Loucy (cell line): ENCODE data around the gene ZFTA.

Experiments
- H2AFZ ChIP-seq: fragments of 200-600 bp; sonication (generic); 2 replicates; pipeline ENCODE4 v1.6.0; 2016; ENCODE audit warnings: antibody characterized with exemption, mild to moderate bottlenecking, low read length, moderate library complexity
- H3F3A ChIP-seq: fragments of 200-600 bp; 2 replicates; pipeline ENCODE4 v1.6.0; 2016; ENCODE audit warnings: antibody characterized with exemption, low read depth, mild to moderate bottlenecking
- H3K27me3 ChIP-seq: fragments of 200-600 bp; sonication (generic); 2 replicates; pipeline ENCODE4 v1.6.1; 2014; ENCODE audit warnings: low read length, mild to moderate bottlenecking; ENCODE audit not compliant: insufficient read depth, poor library complexity, severe bottlenecking
- H3K36me3 ChIP-seq: fragments of 200-600 bp; sonication (generic); 2 replicates; pipeline ENCODE4 v1.6.1; 2016; ENCODE audit warnings: low read length; ENCODE audit not compliant: insufficient read depth
- H3K4me1 ChIP-seq: fragments of 200-600 bp; sonication (generic); 2 replicates; pipeline ENCODE4 v1.5.1; 2014; ENCODE audit warnings: low read length, mild to moderate bottlenecking; ENCODE audit not compliant: insufficient read depth, poor library complexity, severe bottlenecking
- H3K4me2 ChIP-seq: fragments of 200-600 bp; sonication (generic); 2 replicates; pipeline ENCODE4 v1.6.0; 2014; ENCODE audit warnings: antibody characterized with exemption, low read length, low read depth, mild to moderate bottlenecking; ENCODE audit not compliant: poor library complexity, severe bottlenecking
- H3K4me3 ChIP-seq: fragments of 200-600 bp; sonication (generic); 2 replicates; pipeline ENCODE4 v1.5.1; 2014; ENCODE audit warnings: low read length, mild to moderate bottlenecking, mixed read lengths; ENCODE audit not compliant: poor library complexity, severe bottlenecking
- H3K79me2 ChIP-seq: fragments of 200-600 bp; sonication (generic); 2 replicates; pipeline ENCODE4 v1.6.1; 2014; ENCODE audit warnings: low read length; ENCODE audit not compliant: insufficient read depth
- H3K9ac ChIP-seq: fragments of 200-600 bp; sonication (generic); 2 replicates; pipeline ENCODE4 v1.6.0; 2014; ENCODE audit warnings: mild to moderate bottlenecking, low read depth, low read length, moderate library complexity; ENCODE audit not compliant: poor library complexity, severe bottlenecking
- H3K9me2 ChIP-seq: fragments of 200-600 bp; sonication (generic); replicated peaks from 2 replicates; pipeline ENCODE4 v1.6.1; 2016; ENCODE audit warnings: low read depth, low read length, mixed read lengths
- H3K9me3 ChIP-seq: fragments of 200-600 bp; sonication (generic); 2 replicates; pipeline ENCODE4 v1.6.1; 2014; ENCODE audit warnings: mild to moderate bottlenecking, antibody characterized with exemption, low read length, low read depth; ENCODE audit not compliant: insufficient read depth
- H4K20me1 ChIP-seq: fragments of 200-600 bp; sonication (generic); 2 replicates; pipeline ENCODE4 v1.6.0; 2014; ENCODE audit warnings: antibody characterized with exemption, low read length, mild to moderate bottlenecking; ENCODE audit not compliant: insufficient read depth, poor library complexity, severe bottlenecking
- EZH2phosphoT487 ChIP-seq: fragments of 200-600 bp; IDR thresholded peaks from 2 replicates; pipeline ENCODE4 v1.6.1; 2018; ENCODE audit warnings: antibody characterized with exemption, mild to moderate bottlenecking, moderate library complexity, borderline replicate concordance
- TF ChIP-seq, protein P1 (sequence below): fragments of 200-600 bp; sonication (generic); conservative IDR thresholded peaks from 2 replicates; pipeline ENCODE4 v1.5.1; 2014; ENCODE audit warnings: mild to moderate bottlenecking, antibody characterized with exemption, low read length

Gene ZFTA

DNA sequence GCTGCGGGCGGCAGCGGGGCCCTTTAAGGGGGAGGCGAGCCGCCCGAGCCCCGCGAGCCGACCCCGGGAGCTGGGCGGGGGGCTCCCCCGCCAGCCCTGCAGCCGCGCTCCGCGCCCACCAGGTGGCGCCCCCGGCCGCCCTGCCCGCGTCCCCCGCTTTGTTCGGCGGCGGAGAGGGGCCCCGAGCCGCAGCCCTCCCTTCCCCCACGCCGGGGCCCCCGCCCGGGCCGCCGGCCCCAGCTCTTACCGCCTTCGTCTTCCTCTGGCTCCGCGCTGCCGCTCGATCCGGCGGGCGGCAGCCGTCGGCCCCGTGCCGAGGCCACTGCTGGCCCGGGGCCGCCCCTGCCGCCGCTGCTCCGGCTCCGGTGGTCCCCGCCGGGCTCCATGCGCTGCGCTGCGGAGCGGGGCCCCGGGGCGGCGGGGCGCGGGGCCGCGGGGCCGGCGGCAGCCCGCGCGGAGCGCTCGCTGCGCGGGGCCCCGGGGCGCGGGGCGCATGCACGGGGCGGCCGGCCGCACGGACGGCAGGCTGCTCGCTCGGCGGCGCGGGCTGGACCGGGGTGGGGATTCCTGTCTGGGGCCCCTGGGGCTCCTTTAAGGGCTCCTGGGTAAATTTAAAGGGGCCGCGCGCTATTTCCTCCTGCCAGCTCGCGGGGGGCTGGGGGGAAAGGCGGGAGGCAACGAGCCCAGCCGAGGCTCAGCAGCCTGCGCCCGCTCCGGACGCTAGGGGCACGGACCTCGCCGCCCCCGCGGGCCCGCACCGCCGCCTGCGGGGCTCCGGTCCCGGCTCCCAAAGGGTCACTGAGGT is at the start of gene ZFTA:
ZFTA (minus strand) TSS at position 539 of the 805 bp plus-strand sequence; CDS start at position 386, 153 bp downstream.
- Histone ChIP-seq H3K36me3 (no peaks in the 10 kb centered on the region), H3K27me3 (peaks cover 8% of the 10 kb centered on the region), H3K4me3 (peak within 1 kb of the TSS; percentile 98), H3K79me2 (peaks cover 28% of the 10 kb centered on the region), H3K9ac (peak within 1 kb of the TSS; percentile 74), H2AFZ (peak within 1 kb of the TSS; percentile 81), H3K4me1 (peaks cover 38% of the 10 kb centered on the region), H3K9me3 (no peaks in the 10 kb centered on the region), H3K9me2 (no peaks in the 10 kb centered on the region), H4K20me1 (peaks cover 35% of the 10 kb centered on the region), H3F3A (peaks cover 4% of the 10 kb centered on the region; the same call in 1 of the 2 replicates), H3K4me2 (peak within 1 kb of the TSS; percentile 98)
- TF ChIP-seq, protein P1, sequence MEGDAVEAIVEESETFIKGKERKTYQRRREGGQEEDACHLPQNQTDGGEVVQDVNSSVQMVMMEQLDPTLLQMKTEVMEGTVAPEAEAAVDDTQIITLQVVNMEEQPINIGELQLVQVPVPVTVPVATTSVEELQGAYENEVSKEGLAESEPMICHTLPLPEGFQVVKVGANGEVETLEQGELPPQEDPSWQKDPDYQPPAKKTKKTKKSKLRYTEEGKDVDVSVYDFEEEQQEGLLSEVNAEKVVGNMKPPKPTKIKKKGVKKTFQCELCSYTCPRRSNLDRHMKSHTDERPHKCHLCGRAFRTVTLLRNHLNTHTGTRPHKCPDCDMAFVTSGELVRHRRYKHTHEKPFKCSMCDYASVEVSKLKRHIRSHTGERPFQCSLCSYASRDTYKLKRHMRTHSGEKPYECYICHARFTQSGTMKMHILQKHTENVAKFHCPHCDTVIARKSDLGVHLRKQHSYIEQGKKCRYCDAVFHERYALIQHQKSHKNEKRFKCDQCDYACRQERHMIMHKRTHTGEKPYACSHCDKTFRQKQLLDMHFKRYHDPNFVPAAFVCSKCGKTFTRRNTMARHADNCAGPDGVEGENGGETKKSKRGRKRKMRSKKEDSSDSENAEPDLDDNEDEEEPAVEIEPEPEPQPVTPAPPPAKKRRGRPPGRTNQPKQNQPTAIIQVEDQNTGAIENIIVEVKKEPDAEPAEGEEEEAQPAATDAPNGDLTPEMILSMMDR: peak; percentile 45
- TF ChIP-seq EZH2phosphoT487: no peak

DNA sequence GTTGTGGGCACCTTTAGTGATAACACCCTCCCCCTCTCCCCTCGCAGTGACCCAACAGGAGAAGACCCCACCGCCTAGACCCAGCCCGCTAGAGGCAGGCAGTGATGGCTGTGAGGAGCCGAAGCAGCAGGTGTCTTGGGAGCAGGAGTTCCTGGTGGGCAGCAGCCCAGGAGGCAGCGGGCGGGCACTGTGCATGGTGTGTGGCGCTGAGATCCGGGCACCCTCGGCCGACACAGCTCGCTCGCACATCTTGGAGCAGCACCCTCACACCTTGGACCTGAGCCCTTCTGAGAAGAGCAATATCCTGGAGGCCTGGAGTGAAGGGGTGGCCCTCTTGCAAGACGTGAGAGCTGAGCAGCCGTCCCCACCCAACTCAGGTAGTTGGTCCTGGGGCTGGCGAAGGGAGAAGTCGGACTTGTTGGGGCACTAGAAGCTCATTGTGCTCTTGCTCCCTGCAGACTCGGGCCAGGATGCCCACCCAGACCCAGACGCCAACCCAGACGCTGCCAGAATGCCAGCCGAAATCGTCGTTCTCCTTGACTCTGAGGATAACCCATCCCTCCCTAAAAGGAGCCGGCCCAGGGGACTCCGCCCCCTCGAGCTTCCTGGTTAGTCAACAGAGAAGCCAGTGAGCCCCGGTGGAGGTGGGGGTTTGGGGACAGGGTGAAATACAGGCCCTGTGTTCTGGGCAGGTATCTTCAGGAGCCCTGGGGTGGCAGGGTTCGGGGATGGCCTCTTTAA is 49.4 kb upstream of the ZFTA start:
- Histone ChIP-seq H3K4me2 (peak overlapping the region; percentile 20), H3K27me3 (no peaks in the 10 kb centered on the region), H3F3A (no peaks in the 10 kb centered on the region; the same call in 1 of the 2 replicates), H2AFZ (no peak overlapping the region), H3K4me3 (no peak overlapping the region), H3K36me3 (peaks cover 54% of the 10 kb centered on the region), H3K9me2 (no peaks in the 10 kb centered on the region), H4K20me1 (peaks cover 47% of the 10 kb centered on the region), H3K4me1 (peaks cover 22% of the 10 kb centered on the region), H3K9ac (no peak overlapping the region), H3K79me2 (peaks cover 60% of the 10 kb centered on the region), H3K9me3 (no peaks in the 10 kb centered on the region)
- TF ChIP-seq, protein P1: no peak
- TF ChIP-seq EZH2phosphoT487: no peak

DNA sequence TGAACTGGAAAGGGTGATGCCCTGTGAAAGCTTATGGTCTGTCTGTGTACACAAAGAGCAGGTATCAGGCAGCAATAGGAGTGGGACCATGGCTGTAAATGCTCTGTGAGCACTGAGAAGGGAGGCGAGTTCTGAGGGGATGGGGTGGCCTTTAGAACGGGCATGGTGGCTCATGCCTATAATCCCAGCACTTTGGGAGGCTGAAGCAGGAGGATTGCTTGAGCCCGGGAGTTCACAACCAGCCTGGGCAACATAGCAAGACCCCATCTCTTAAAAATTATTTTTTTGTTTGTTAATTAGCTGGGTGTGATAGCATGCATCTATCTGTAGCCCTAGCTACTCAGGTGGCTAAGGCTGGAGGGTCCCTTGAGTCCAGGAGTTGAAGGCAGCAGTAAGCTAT is 48.2 kb upstream of the ZFTA start:
- Histone ChIP-seq H3K9me3 (no peaks in the 10 kb centered on the region), H3K36me3 (peaks cover 43% of the 10 kb centered on the region), H4K20me1 (peaks cover 47% of the 10 kb centered on the region), H3K4me1 (peaks cover 32% of the 10 kb centered on the region), H3K27me3 (no peaks in the 10 kb centered on the region), H3K79me2 (peaks cover 56% of the 10 kb centered on the region), H3K4me3 (peak overlapping the region; percentile 98), H3K9ac (peak overlapping the region; percentile 52), H3K9me2 (no peaks in the 10 kb centered on the region), H3K4me2 (peak overlapping the region; percentile 98), H3F3A (no peaks in the 10 kb centered on the region), H2AFZ (no peak overlapping the region)
- TF ChIP-seq, protein P1: no peak
- TF ChIP-seq EZH2phosphoT487: no peak
